Neural progenitor cell (in vitro differentiated cells): Measurements from ENCODE around the gene CADPS.

Experiments used
- EZH2 ChIP-seq: fragments of 200-600 bp; sonication (generic); IDR thresholded peaks from 2 replicates; pipeline ENCODE4 v1.6.1; 2017; ENCODE audit warnings: antibody characterized with exemption, mild to moderate bottlenecking, moderate library complexity
- TF ChIP-seq, protein P1 (sequence below): fragments of 200-600 bp; sonication (generic); IDR thresholded peaks from 2 replicates; pipeline ENCODE4 v1.5.1; 2017; ENCODE audit warnings: antibody characterized with exemption, mild to moderate bottlenecking

- TF ChIP-seq, protein P1, sequence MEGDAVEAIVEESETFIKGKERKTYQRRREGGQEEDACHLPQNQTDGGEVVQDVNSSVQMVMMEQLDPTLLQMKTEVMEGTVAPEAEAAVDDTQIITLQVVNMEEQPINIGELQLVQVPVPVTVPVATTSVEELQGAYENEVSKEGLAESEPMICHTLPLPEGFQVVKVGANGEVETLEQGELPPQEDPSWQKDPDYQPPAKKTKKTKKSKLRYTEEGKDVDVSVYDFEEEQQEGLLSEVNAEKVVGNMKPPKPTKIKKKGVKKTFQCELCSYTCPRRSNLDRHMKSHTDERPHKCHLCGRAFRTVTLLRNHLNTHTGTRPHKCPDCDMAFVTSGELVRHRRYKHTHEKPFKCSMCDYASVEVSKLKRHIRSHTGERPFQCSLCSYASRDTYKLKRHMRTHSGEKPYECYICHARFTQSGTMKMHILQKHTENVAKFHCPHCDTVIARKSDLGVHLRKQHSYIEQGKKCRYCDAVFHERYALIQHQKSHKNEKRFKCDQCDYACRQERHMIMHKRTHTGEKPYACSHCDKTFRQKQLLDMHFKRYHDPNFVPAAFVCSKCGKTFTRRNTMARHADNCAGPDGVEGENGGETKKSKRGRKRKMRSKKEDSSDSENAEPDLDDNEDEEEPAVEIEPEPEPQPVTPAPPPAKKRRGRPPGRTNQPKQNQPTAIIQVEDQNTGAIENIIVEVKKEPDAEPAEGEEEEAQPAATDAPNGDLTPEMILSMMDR = no peak
- no peak for TF ChIP-seq EZH2
Measured at GRCh38 chr3:62824965-62825592, 50.1 kb downstream of the CADPS start.
